ENCODE results near the gene C17orf100.

- TF ChIP-seq, protein P1, sequence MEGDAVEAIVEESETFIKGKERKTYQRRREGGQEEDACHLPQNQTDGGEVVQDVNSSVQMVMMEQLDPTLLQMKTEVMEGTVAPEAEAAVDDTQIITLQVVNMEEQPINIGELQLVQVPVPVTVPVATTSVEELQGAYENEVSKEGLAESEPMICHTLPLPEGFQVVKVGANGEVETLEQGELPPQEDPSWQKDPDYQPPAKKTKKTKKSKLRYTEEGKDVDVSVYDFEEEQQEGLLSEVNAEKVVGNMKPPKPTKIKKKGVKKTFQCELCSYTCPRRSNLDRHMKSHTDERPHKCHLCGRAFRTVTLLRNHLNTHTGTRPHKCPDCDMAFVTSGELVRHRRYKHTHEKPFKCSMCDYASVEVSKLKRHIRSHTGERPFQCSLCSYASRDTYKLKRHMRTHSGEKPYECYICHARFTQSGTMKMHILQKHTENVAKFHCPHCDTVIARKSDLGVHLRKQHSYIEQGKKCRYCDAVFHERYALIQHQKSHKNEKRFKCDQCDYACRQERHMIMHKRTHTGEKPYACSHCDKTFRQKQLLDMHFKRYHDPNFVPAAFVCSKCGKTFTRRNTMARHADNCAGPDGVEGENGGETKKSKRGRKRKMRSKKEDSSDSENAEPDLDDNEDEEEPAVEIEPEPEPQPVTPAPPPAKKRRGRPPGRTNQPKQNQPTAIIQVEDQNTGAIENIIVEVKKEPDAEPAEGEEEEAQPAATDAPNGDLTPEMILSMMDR (IDR thresholded peaks at IDR 0.05) = no peak
- TF ChIP-seq POLR2A (IDR thresholded peaks at IDR 0.05) = no peak
These were observed 9.4 kb downstream of the C17orf100 start for GRCh38 chr17:6660805-6661463.
